Measurements from ENCODE around the gene MRPL51. TPM values are rescaled to one million over a fixed set of nuclear protein-coding genes. Genes with fewer than 3 reads are reported as not detected.
"Not testable (repeated sequence)": the region's sequence is repeated elsewhere in the genome, so short reads cannot be mapped to it uniquely, and the experiment has no call there.

Gene MRPL51
- 200 and 208 TPM in 2 replicates for total RNA-seq (2014; rRNA removed; shearing (Covaris generic))

GRCh38 chr12:6492838-6493496, at the start of gene MRPL51:
Gene MRPL51 (minus strand): TSS chr12:6493262. CDS start chr12:6493136, 126 bp downstream.
- peak; percentile 97 to 98 for DNase-seq
- Histone ChIP-seq H3K27ac (peak within 1 kb of the TSS; percentile 94), H3K36me3 (peaks cover 35% of the 10 kb centered on the region), H3K4me1 (0 out of 2 replicates have a peak, but pooled peaks cover 8% of the 10 kb centered on the region), H3K4me3 (peak within 1 kb of the TSS; percentile 72), H3K27me3 (no peaks in the 10 kb centered on the region), H3K9me3 (replicated peaks) (no peaks in the 10 kb centered on the region)

DNA sequence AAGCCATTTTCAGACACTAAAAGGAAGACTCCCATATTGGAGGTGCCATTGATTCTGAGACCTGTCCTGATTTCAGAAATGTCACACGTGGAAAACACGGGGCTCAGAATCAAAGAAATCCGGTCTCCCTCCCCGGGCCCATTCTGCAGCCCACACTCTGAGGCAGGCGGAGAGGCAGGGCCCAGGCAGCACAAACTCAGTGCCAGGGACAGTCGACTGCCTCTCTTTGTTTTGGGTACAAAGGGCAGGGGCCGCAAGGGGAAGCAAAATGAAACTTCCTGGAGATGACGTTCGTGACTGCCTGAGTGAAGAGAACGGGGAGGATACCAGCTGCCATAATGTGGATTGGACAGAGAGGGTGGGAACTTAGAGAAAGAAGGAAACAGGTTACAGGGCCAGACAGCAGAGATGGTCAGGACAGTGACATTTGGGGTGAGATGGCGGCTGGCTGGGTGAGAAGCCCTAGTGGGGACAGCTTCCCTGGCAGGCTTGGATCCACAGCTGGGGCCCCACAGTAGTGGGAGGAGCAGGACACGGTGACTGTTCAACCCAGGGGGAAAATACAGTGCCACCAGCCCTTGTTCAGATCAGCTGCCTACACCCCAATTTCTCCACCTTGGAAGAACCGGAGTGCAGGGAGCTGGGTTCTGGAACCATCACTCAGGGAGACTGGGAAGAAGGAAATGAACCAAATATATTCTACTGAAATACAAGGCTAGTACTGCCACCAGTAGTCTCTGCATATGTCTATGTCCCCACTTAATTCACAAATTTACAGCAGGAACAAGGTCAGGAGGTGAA, 49.3 kb upstream of the MRPL51 start:
- Histone ChIP-seq H3K4me3 (no peak overlapping the region), H3K27ac (no peak overlapping the region), H3K36me3 (peaks cover 48% of the 10 kb centered on the region), H3K27me3 (no peaks in the 10 kb centered on the region), H3K9me3 (replicated peaks) (no peaks in the 10 kb centered on the region), H3K4me1 (no peaks in the 10 kb centered on the region)
- no peak for DNase-seq

DNA sequence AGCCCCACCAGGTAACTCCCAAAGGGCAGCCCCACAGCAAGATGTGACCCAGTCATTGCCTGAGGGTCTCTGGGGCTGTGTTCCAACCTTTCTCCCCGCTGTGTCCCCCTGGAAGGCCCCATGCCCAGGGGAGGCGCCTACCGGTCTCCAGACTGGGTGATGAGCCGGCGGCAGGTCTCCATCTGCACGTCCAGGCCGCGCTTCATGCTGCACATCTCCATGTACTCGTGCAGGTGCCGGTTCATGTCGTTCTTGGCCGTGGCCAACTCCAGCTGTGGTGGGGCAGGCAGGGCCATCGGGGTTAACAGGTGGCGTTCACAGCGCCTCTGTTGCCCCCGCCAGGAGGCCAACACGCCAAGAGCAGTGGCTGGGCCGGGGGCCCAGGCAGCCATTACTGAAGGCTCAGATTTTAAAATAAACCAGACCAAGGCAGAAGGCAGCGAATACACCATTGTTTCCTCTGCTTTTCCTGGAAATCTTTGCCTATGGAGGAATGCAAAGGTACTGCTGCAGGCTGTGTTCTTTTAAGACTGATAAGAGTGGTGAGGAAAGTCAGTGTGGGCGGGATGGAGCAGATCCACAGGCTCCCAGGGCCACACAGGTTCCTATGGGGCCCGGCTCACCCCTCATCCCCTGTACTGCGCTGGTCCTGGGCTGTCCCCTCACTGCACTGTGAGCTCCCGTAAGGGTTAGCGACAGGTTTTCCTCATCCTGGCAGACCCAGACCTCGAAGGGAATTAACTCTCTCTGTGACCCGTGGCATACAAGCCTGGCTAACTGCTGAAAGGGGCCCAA, 48.5 kb upstream of the MRPL51 start:
- no peak for DNase-seq
- no peak overlapping the region for H3K4me3 ChIP-seq
- H3K36me3 ChIP-seq = peaks cover 48% of the 10 kb centered on the region
- H3K9me3 ChIP-seq (replicated peaks) = no peaks in the 10 kb centered on the region
- no peak overlapping the region for H3K27ac ChIP-seq
- H3K4me1 ChIP-seq = peaks cover under 1% of the 10 kb centered on the region; the same call in 1 of the 2 replicates
- no peaks in the 10 kb centered on the region for H3K27me3 ChIP-seq

- no peak for DNase-seq
- H3K27ac ChIP-seq = no peak overlapping the region
- no peak overlapping the region for H3K4me3 ChIP-seq
- no peaks in the 10 kb centered on the region for H3K27me3 ChIP-seq
- H3K9me3 ChIP-seq (replicated peaks) = no peaks in the 10 kb centered on the region
- peaks cover 51% of the 10 kb centered on the region for H3K36me3 ChIP-seq
- H3K4me1 ChIP-seq = peaks cover 7% of the 10 kb centered on the region; the same call in 1 of the 2 replicates
Measured at GRCh38 chr12:6540181-6540877, 47.3 kb upstream of the MRPL51 start.

GRCh38 chr12:6539707-6540134, 46.7 kb upstream of the MRPL51 start:
- DNase-seq = peak in 1 of 2 experiments; percentile 19
- Histone ChIP-seq H3K36me3 (peaks cover 51% of the 10 kb centered on the region), H3K27me3 (no peaks in the 10 kb centered on the region), H3K27ac (no peak overlapping the region), H3K9me3 (replicated peaks) (no peaks in the 10 kb centered on the region), H3K4me1 (peaks cover 7% of the 10 kb centered on the region; the same call in 1 of the 2 replicates), H3K4me3 (no peak overlapping the region)

- H3K36me3 ChIP-seq = peaks cover 48% of the 10 kb centered on the region
- peak in 1 of 2 experiments; percentile 13 for DNase-seq
- H3K27me3 ChIP-seq = no peaks in the 10 kb centered on the region
- H3K4me1 ChIP-seq = peaks cover 7% of the 10 kb centered on the region; the same call in 1 of the 2 replicates
- no peak overlapping the region for H3K4me3 ChIP-seq
- H3K27ac ChIP-seq = no peak overlapping the region
- H3K9me3 ChIP-seq (replicated peaks) = no peaks in the 10 kb centered on the region
Measured at GRCh38 chr12:6539314-6539682, 46.2 kb upstream of the MRPL51 start.

DNA sequence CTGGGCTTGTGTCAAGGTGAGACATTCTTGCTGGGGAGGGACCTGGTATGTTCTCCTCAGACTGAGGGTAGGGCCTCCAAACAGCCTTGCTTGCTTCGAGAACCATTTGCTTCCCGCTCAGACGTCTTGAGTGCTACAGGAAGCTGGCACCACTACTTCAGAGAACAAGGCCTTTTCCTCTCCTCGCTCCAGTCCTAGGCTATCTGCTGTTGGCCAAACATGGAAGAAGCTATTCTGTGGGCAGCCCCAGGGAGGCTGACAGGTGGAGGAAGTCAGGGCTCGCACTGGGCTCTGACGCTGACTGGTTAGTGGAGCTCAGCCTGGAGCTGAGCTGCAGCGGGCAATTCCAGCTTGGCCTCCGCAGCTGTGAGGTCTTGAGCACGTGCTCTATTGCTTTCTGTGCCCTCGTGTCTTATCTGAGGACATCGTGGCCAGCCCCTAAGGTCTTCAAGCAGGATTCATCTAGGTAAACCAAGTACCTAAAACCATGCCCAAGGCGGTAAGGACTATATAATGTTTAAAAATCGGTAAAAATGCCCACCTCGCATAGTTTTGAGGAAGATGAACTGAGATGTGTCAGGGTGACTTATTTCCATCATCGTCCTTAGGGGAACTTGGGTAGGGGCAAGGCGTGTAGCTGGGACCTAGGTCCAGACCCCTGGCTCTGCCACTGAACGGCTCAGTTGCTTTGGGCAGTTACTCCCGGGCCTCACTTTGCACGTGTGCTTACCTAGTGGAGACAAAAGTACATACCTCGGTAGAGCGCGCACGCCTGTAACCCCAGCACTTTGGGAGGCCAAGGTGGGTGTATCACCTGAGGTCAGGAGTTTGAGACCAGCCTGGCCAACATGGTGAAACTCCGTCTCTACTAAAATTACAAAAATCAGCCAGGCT, 45.6 kb upstream of the MRPL51 start:
- Histone ChIP-seq H3K36me3 (peaks cover 47% of the 10 kb centered on the region), H3K9me3 (replicated peaks) (no peaks in the 10 kb centered on the region), H3K27ac (no peak overlapping the region), H3K27me3 (no peaks in the 10 kb centered on the region), H3K4me1 (peaks cover 7% of the 10 kb centered on the region; the same call in 1 of the 2 replicates), H3K4me3 (no peak overlapping the region)
- DNase-seq = peak in 1 of 2 experiments; percentile 54

DNA sequence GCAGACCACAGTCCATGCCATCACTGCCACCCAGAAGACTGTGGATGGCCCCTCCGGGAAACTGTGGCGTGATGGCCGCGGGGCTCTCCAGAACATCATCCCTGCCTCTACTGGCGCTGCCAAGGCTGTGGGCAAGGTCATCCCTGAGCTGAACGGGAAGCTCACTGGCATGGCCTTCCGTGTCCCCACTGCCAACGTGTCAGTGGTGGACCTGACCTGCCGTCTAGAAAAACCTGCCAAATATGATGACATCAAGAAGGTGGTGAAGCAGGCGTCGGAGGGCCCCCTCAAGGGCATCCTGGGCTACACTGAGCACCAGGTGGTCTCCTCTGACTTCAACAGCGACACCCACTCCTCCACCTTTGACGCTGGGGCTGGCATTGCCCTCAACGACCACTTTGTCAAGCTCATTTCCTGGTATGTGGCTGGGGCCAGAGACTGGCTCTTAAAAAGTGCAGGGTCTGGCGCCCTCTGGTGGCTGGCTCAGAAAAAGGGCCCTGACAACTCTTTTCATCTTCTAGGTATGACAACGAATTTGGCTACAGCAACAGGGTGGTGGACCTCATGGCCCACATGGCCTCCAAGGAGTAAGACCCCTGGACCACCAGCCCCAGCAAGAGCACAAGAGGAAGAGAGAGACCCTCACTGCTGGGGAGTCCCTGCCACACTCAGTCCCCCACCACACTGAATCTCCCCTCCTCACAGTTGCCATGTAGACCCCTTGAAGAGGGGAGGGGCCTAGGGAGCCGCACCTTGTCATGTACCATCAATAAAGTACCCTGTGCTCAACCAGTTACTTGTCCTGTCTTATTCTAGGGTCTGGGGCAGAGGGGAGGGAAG, 44.7 kb upstream of the MRPL51 start:
- not testable (repeated sequence) for H3K4me1 ChIP-seq; H3K4me3 ChIP-seq; H3K27ac ChIP-seq; H3K27me3 ChIP-seq; H3K9me3 ChIP-seq (replicated peaks)
- peaks cover 47% of the 10 kb centered on the region for H3K36me3 ChIP-seq
- DNase-seq = peak; percentile 74 to 84

DNA sequence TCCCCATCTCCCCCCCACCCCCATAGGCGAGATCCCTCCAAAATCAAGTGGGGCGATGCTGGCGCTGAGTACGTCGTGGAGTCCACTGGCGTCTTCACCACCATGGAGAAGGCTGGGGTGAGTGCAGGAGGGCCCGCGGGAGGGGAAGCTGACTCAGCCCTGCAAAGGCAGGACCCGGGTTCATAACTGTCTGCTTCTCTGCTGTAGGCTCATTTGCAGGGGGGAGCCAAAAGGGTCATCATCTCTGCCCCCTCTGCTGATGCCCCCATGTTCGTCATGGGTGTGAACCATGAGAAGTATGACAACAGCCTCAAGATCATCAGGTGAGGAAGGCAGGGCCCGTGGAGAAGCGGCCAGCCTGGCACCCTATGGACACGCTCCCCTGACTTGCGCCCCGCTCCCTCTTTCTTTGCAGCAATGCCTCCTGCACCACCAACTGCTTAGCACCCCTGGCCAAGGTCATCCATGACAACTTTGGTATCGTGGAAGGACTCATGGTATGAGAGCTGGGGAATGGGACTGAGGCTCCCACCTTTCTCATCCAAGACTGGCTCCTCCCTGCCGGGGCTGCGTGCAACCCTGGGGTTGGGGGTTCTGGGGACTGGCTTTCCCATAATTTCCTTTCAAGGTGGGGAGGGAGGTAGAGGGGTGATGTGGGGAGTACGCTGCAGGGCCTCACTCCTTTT, 44.0 kb upstream of the MRPL51 start:
- no peak for DNase-seq
- Histone ChIP-seq H3K27ac (no peak overlapping the region), H3K27me3 (no peaks in the 10 kb centered on the region), H3K9me3 (replicated peaks) (no peaks in the 10 kb centered on the region), H3K36me3 (peaks cover 47% of the 10 kb centered on the region), H3K4me3 (no peak overlapping the region), H3K4me1 (peaks cover 17% of the 10 kb centered on the region; the same call in 1 of the 2 replicates)

DNA sequence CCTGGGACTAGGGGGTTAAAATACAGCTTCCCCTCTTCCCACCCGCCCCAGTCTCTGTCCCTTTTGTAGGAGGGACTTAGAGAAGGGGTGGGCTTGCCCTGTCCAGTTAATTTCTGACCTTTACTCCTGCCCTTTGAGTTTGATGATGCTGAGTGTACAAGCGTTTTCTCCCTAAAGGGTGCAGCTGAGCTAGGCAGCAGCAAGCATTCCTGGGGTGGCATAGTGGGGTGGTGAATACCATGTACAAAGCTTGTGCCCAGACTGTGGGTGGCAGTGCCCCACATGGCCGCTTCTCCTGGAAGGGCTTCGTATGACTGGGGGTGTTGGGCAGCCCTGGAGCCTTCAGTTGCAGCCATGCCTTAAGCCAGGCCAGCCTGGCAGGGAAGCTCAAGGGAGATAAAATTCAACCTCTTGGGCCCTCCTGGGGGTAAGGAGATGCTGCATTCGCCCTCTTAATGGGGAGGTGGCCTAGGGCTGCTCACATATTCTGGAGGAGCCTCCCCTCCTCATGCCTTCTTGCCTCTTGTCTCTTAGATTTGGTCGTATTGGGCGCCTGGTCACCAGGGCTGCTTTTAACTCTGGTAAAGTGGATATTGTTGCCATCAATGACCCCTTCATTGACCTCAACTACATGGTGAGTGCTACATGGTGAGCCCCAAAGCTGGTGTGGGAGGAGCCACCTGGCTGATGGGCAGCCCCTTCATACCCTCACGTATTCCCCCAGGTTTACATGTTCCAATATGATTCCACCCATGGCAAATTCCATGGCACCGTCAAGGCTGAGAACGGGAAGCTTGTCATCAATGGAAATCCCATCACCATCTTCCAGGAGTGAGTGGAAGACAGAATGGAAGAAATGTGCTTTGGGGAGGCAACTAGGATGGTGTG, 43.1 kb upstream of the MRPL51 start:
- H3K9me3 ChIP-seq (replicated peaks) = no peaks in the 10 kb centered on the region
- DNase-seq = no peak
- peak overlapping the region; percentile 93 for H3K27ac ChIP-seq
- H3K4me3 ChIP-seq = peak overlapping the region; percentile 94
- no peaks in the 10 kb centered on the region for H3K27me3 ChIP-seq
- H3K36me3 ChIP-seq = peaks cover 48% of the 10 kb centered on the region
- H3K4me1 ChIP-seq = peaks cover 18% of the 10 kb centered on the region; the same call in 1 of the 2 replicates

- Histone ChIP-seq H3K27me3 (no peaks in the 10 kb centered on the region), H3K4me3 (peak overlapping the region; percentile 94), H3K27ac (peak overlapping the region; percentile 93), H3K36me3 (peaks cover 50% of the 10 kb centered on the region), H3K4me1 (peaks cover 18% of the 10 kb centered on the region; the same call in 1 of the 2 replicates), H3K9me3 (replicated peaks) (no peaks in the 10 kb centered on the region)
- DNase-seq = no peak
Measured at GRCh38 chr12:6535697-6535946, 42.6 kb upstream of the MRPL51 start.

Measured in SJCRH30 (cell line).